Activated CD4-positive, alpha-beta memory T cell treated with anti-CD3 and anti-CD28 coated beads for 36 hours (primary cell): ENCODE data around the gene GRK5. TPM values are rescaled to one million over a fixed set of nuclear protein-coding genes. Genes with fewer than 3 reads are reported as not detected.

Experiments
- CTCF ChIA-PET: fragments of 350-600 bp; sonication (Branson Sonifier 250); formaldehyde crosslinking; loops from one replicate; lab custom pipeline; 2021; ENCODE audit warnings: antibody characterized with exemption, inconsistent platforms; lab: Charles Lee
- POLR2A ChIA-PET: fragments of 350-600 bp; sonication (Branson Sonifier 250); formaldehyde crosslinking; loops from one replicate; lab custom pipeline; 2021; ENCODE audit warnings: antibody characterized with exemption; lab: Charles Lee
- DNase-seq: peaks from one replicate; pipeline ENCODE4 v3.0.0-alpha.2; 2020
- H3K27ac Mint-ChIP-seq: one replicate; pipeline ENCODE4 v1.8.0; 2021; ENCODE audit warnings: mixed read lengths
- H3K27me3 Mint-ChIP-seq: one replicate; pipeline ENCODE4 v1.8.0; 2021; ENCODE audit warnings: mixed read lengths
- H3K36me3 Mint-ChIP-seq: one replicate; pipeline ENCODE4 v1.8.0; 2021; ENCODE audit warnings: mixed read lengths
- H3K4me1 Mint-ChIP-seq: one replicate; pipeline ENCODE4 v1.8.0; 2021; ENCODE audit warnings: low read depth, mixed read lengths
- H3K4me3 Mint-ChIP-seq: one replicate; pipeline ENCODE4 v1.8.0; 2021; ENCODE audit warnings: mild to moderate bottlenecking, mixed read lengths
- H3K9me3 Mint-ChIP-seq: one replicate; pipeline ENCODE4 v1.8.0; 2021; ENCODE audit warnings: mixed read lengths
- intact Hi-C: fragments of 100-400 bp; cut with micrococcal nuclease; formaldehyde crosslinking; loops from one replicate; pipeline ENCODE4 v1.15.1; 2023
- total RNA-seq, 2 experiments: library from RNA; stranded (reverse); gene quantifications; one replicate each; pipeline ENCODE4 v1.2.3, GENCODE V29; 2021

The GRK5 gene
- total RNA-seq, 2 experiments from 2014 or later, result 22.7 to 23.0 TPM

DNA sequence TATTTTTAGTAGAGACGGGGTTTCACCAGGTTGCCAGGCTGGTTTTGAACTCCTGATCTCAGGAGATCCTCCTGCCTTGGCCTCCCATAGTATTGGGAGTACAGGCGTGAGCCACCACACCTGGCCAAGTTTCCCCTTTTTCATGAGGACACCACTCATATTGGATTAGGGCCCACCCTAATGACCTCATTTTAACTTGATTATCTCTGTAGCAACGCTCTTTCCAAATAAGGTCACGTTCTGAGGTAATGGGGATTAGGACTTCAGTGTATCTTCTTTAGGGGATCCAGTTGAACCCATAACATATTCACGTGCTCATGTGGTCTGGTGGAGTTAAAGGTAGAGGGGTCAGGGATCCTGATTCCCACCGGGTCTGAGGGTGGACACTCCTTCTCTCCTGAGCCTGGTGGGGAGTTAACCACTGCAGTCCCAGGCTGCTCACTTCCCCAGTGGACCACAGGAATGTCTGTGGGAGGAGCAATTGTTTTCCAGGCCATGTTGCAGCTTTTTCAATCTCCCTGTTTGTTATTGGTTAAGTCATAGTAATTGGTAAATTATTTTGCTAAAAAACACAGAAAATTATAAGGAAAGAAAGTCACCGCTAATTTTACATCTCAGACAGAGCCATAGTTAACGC, 130.5 kb downstream of the GRK5 start:
- H3K9me3 Mint-ChIP-seq, result no peaks in the 10 kb centered on the region
- peaks cover 4% of the 10 kb centered on the region for H3K36me3 Mint-ChIP-seq
- H3K27me3 Mint-ChIP-seq, result no peaks in the 10 kb centered on the region
- H3K27ac Mint-ChIP-seq, result no peak overlapping the region
- CTCF ChIA-PET, result no interaction called here
- no peak for DNase-seq
- H3K4me3 Mint-ChIP-seq, result no peak overlapping the region
- intact Hi-C loops, result no loop called here
- peaks cover 28% of the 10 kb centered on the region for H3K4me1 Mint-ChIP-seq
- POLR2A ChIA-PET, result no interaction called here

DNA sequence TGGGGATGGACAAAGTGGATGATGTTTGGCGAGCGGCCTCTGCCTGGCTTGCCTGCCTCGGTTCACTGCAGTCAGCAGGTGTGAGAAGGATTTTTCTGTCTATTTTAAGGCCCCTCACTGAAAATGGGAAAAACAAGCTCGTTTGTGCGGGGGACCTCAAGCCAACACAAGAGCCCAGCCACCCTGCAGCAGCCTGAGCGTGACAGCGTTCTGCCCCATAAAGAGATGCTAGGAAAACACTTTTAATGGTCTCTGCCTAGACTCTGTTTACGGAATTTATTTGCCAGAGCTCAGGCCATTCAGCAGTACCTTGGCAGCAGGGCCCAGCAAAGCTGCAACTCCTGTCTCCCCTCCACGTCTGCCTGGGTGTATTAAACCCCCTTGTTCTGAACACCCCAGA, 131.7 kb downstream of the GRK5 start:
- H3K9me3 Mint-ChIP-seq, result no peaks in the 10 kb centered on the region
- intact Hi-C loops, result no loop called here
- H3K27ac Mint-ChIP-seq, result no peak overlapping the region
- H3K36me3 Mint-ChIP-seq, result peaks cover 1% of the 10 kb centered on the region
- POLR2A ChIA-PET, result no interaction called here
- H3K4me1 Mint-ChIP-seq, result peaks cover 24% of the 10 kb centered on the region
- H3K4me3 Mint-ChIP-seq, result no peak overlapping the region
- H3K27me3 Mint-ChIP-seq, result no peaks in the 10 kb centered on the region
- CTCF ChIA-PET, result interaction anchor here (0.8 kb wide), 2 partner anchors 10 to 133 kb away, joined by 3 read pairs; no protein-coding TSS in a partner anchor
- DNase-seq, result no peak

DNA sequence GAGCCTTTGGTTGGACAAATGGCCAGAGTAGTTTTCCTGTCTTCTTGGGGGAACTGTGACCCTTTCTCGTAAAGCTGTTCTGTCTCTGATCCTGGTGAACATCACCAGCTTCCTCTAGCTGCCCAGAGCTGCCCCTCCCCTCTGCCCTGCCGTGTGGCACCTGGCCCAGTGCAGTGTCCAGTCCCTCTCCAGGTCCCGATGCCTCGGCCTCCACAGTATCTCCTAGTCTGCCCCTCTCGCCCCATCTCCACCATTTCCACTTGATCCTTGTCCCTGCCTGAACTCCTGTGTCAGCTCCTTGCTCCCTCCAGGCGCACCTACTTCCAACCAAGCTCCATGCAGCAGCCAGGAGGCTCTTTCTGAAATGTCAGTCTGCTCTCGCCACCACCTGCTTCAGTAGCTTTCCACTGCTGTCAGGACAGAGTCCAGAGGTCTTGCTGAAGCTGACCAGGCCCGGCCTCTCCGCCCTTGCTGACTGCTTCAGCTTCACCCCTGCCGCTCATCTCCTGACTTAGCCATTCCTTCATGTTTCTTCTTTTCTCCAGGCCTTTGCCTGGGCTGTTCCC, 133.6 kb downstream of the GRK5 start:
- H3K27me3 Mint-ChIP-seq, result no peaks in the 10 kb centered on the region
- intact Hi-C loops, result no loop called here
- no peak overlapping the region for H3K27ac Mint-ChIP-seq
- peaks cover 29% of the 10 kb centered on the region for H3K4me1 Mint-ChIP-seq
- POLR2A ChIA-PET, result no interaction called here
- peaks cover 1% of the 10 kb centered on the region for H3K36me3 Mint-ChIP-seq
- no peaks in the 10 kb centered on the region for H3K9me3 Mint-ChIP-seq
- CTCF ChIA-PET, result no interaction called here
- DNase-seq, result no peak
- H3K4me3 Mint-ChIP-seq, result no peak overlapping the region

DNA sequence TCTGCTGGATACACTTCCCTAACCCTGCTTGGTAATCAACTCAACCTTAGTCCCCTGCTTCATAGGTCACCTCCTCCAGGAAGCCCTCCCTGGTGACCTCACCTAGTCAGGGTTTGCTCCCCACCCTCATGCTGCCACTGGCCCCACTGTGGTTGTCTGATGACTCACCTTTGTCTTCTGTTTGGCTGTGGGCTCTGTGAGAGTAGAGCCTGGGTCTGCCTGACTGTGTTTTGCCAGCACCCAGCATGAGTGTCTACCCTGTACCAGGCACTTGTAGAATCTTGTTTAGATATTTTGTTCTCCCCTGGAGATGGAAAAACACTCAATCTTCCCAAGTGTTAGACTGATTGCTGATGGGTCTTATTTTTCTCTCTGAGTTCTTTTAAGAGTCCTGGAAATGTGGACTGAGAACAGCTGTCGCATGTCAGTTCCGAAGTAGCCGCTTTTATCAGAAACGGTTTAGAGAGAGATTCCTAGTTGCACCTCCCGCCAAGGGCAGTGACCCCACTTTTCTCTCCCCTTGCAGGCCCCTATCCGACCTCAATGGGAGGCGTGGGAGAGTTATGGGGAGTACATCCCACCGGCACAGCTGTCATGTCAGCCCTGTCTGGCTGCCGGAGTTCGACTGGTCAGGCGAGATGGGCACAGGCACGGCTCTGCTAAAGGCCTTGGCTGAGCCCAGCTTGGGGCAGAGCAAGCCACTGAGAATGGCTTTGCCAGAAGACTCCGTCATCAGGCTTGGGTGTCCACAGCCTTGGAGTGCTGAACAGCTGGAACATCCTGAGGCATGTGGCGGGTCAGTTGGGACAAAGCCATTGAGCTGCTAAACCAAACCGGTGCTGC, 134.3 kb downstream of the GRK5 start:
- Mint-ChIP-seq H3K27ac (no peak overlapping the region), H3K36me3 (peaks cover 1% of the 10 kb centered on the region), H3K27me3 (no peaks in the 10 kb centered on the region), H3K4me1 (peaks cover 29% of the 10 kb centered on the region), H3K9me3 (no peaks in the 10 kb centered on the region), H3K4me3 (no peak overlapping the region)
- POLR2A ChIA-PET, result no interaction called here
- DNase-seq, result peak; percentile 71
- intact Hi-C loops, result no loop called here
- CTCF ChIA-PET, result interaction anchor here (1.2 kb wide), 1 partner anchor 14 kb away, joined by 3 read pairs; no protein-coding TSS in a partner anchor

DNA sequence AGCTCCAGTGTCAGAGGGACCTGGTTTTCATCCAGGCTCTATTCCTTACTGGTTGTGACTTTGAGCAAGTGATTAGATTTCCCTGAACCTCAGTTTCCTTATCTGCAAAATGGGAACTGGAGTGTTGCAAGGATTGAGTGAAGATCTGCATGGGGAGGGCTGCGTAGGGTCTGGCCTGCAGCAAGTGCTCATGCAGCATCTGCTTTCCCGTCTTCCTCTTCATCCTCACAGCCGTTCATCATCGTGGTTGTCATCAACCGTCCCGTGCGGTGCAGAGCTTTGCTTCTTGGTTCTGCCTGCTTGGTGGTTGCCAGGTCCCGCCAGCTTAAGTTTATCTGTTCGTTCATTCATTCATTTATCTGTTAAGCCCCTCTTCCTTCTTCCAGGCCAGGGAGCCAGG, 135.0 kb downstream of the GRK5 start:
- Mint-ChIP-seq H3K27me3 (no peaks in the 10 kb centered on the region), H3K27ac (no peak overlapping the region), H3K36me3 (peaks cover 4% of the 10 kb centered on the region), H3K4me1 (peaks cover 29% of the 10 kb centered on the region), H3K4me3 (no peak overlapping the region), H3K9me3 (no peaks in the 10 kb centered on the region)
- CTCF ChIA-PET, result interaction anchor here (1.2 kb wide), 1 partner anchor 14 kb away, joined by 3 read pairs; no protein-coding TSS in a partner anchor
- DNase-seq, result no peak
- POLR2A ChIA-PET, result no interaction called here
- intact Hi-C loops, result no loop called here

DNA sequence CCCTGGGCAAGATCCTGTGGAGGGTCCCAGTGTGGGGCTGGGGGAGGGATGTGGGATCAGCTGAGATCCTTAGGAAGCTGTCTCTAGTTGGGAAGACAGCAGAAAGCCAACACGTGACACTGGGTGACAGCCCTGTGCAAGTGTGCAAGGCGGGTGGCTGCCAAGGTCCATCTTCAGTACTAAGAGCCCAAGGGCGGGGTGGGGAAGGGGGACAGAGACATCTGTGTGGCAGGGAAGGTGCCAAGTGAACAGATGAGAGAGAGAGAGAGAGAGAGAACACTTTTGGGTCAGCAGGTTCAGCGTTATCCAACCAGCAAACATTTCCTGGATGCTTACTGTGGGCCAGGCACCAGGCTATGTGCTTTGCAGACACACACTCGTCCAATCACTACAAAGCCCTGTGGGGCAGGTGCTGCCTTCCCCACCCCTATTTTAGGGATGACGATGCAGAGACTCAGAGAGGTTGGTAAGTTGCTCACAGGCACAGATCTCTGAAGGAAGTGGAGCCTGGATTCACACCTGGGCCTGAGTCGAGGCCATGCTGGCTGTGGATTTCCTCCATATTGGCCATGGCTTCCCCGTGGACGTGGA, 135.7 kb downstream of the GRK5 start:
- Mint-ChIP-seq H3K9me3 (no peaks in the 10 kb centered on the region), H3K4me3 (no peak overlapping the region), H3K36me3 (peaks cover 8% of the 10 kb centered on the region), H3K27ac (no peak overlapping the region), H3K27me3 (no peaks in the 10 kb centered on the region), H3K4me1 (peaks cover 29% of the 10 kb centered on the region)
- ChIA-PET CTCF (interaction anchor here (1.2 kb wide), 1 partner anchor 13 kb away, joined by 3 read pairs; no protein-coding TSS in a partner anchor), POLR2A (no interaction called here)
- intact Hi-C loops, result no loop called here
- DNase-seq, result no peak

DNA sequence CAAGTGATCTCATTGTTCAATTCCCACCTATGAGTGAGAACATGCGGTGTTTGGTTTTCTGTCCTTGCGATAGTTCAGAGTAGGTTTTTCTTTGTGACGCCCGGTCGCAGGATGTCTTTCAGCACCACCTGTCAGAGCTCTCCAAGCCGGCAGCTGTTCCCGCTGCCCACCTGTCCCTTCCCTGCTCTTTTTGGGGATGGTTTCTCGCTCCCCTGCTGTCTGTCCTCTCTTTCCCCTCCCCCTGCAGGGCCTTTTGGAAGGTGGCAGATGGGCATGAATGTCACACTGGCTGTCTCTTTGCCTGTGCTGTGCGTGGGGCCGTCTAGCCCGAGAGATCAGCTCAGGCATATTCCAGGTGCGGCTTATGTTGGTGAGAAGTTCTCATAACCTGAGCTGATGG, 137.0 kb downstream of the GRK5 start:
- no peak overlapping the region for H3K4me3 Mint-ChIP-seq
- H3K4me1 Mint-ChIP-seq, result peaks cover 29% of the 10 kb centered on the region
- intact Hi-C loops, result no loop called here
- no peaks in the 10 kb centered on the region for H3K27me3 Mint-ChIP-seq
- no peaks in the 10 kb centered on the region for H3K9me3 Mint-ChIP-seq
- DNase-seq, result no peak
- CTCF ChIA-PET, result no interaction called here
- peaks cover 14% of the 10 kb centered on the region for H3K36me3 Mint-ChIP-seq
- POLR2A ChIA-PET, result no interaction called here
- no peak overlapping the region for H3K27ac Mint-ChIP-seq

DNA sequence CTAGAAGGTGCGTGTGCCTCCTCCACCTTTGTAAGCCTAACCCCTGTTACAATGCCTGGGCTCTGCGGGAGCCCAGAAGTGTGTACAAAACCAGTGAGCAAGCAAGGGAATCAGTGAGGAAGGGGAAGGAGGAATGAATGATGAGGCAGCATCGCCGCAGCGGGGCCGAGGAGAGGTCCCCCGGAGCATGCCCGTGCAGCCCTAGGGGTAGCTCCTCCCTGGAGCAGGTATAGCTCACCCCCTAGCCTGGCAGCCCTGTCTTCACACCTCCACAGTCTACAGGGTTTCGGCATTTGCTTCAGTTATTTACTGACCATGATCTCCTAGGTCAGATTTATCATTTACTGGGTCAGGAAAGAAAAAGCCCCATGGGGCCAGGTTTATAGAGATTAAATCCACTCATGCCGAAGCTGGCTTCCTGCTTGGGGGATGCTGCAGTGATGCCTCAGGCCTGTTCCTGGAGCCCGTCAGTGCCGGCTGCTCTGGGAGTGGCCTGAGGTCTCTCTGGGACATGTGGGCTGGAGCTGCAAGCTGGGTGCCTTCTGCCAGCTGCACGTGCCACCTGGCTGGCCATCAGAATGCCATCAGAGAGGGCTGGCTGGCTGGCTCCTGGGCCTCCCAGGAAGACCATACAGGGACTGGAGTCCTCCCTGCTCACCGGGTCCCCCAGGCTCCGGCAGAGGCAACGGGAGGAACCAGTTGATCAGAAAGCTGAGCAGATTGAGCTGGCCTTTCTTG, 138.9 kb downstream of the GRK5 start:
- POLR2A ChIA-PET, result no interaction called here
- no peaks in the 10 kb centered on the region for H3K27me3 Mint-ChIP-seq
- CTCF ChIA-PET, result no interaction called here
- peaks cover 23% of the 10 kb centered on the region for H3K4me1 Mint-ChIP-seq
- no peak for DNase-seq
- H3K27ac Mint-ChIP-seq, result no peak overlapping the region
- H3K36me3 Mint-ChIP-seq, result peaks cover 30% of the 10 kb centered on the region
- intact Hi-C loops, result no loop called here
- peaks cover 9% of the 10 kb centered on the region for H3K9me3 Mint-ChIP-seq
- no peak overlapping the region for H3K4me3 Mint-ChIP-seq

DNA sequence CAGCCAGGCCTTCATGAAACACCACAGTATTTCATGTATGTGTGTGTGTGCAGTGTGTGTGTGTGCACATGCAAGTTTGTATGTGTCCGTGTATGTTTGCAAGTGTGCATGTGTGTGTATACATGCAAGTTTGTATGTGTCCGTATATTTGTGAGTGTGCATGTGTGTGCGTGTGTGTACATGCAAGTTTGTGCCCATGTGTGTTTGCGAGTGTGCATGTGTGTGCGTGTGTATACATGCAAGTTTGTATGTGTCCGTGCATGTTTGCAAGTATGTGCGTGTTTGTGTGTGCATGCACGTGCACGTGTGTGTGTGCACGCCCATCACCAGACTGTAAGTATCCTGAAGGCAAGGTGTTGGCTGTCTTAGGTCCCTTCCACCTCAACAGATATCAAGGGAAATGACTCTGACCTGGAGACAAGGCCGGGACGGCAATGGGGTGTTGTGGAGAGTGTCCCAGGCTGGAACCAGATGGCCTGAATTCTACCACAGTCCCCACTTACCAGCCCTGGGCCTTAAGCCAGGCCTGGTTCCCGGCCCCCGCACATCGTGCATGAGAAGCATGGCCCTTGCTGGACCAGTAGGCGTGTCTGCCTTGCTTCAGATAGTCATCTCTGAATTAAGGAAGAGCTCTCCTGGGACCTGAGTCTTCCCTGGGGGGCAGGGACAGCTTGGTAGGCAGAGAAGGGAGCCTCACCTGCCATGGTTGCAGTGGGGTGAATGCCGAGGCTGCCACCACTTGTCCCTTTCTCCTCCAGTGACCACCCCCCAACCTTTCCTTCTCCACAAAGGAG, 140.0 kb downstream of the GRK5 start:
- peaks cover 20% of the 10 kb centered on the region for H3K9me3 Mint-ChIP-seq
- POLR2A ChIA-PET, result no interaction called here
- no peaks in the 10 kb centered on the region for H3K27me3 Mint-ChIP-seq
- peaks cover 40% of the 10 kb centered on the region for H3K36me3 Mint-ChIP-seq
- no peak overlapping the region for H3K27ac Mint-ChIP-seq
- intact Hi-C loops, result no loop called here
- peaks cover 13% of the 10 kb centered on the region for H3K4me1 Mint-ChIP-seq
- no peak overlapping the region for H3K4me3 Mint-ChIP-seq
- DNase-seq, result no peak
- CTCF ChIA-PET, result no interaction called here

DNA sequence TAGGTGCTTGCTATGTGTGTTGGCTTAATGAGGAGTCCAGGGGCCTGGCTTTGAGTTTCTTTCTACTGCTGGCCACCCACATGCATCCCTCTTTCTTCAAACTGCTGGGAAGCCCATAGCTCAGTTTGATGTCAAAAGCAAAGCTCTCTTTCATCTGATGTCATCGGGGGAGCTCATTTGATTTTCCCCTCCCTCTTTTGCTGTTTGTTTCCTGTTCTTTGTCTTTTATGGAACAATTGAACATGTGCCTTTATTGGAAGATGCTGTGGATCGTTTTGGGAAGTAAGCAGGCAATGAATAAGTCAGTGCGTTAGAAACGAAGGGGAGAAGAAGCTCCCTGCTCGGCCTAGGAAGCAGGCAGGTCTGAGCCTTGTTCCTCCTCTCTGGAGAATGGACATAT, 140.7 kb downstream of the GRK5 start:
- DNase-seq, result no peak
- POLR2A ChIA-PET, result no interaction called here
- Mint-ChIP-seq H3K27me3 (no peaks in the 10 kb centered on the region), H3K36me3 (peaks cover 46% of the 10 kb centered on the region), H3K27ac (no peak overlapping the region), H3K4me3 (no peak overlapping the region), H3K9me3 (peaks cover 23% of the 10 kb centered on the region), H3K4me1 (peaks cover 7% of the 10 kb centered on the region)
- intact Hi-C loops, result no loop called here
- CTCF ChIA-PET, result no interaction called here

DNA sequence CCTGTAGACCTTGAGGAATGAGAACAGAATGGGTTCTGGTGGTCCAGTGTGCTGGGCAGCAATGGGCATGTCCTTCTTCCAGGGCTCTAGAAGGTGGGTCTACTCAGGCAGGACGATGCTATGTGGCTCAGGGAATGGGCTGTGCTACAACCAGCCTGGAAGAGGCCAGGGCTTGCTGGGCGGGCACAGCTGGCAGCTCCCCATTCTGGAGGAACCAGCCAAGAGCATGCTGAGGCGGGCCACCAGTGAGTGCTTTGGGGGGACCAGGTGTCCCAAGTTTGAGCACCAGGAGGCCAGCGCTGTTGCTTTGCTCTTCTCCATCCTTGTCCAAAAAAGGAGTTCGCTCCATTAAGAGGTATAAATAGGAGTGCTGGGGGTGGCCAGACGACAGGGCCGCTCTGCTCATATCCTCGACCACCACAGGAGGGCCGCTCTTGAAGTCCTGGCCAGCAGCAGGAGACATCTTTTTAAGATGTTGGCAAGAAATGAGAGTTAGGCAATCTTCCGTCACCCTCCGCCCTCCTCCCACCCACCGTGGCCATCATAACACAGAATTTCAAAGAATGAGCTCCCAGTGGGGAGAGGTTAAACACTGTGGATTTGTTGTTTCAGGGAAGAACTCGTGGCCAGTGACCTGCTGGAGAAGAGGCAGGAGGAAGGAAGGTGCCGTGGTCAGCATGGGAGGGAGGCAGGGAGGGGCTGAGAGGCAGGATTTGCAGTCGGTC, 141.3 kb downstream of the GRK5 start:
- ChIA-PET CTCF (interaction anchor here (0.9 to 1.4 kb wide), 2 partner anchors 9 to 41 kb away, joined by 3 read pairs; no protein-coding TSS in a partner anchor), POLR2A (no interaction called here)
- Mint-ChIP-seq H3K4me3 (no peak overlapping the region), H3K9me3 (peaks cover 23% of the 10 kb centered on the region), H3K4me1 (peaks cover 6% of the 10 kb centered on the region), H3K27ac (no peak overlapping the region), H3K36me3 (peaks cover 46% of the 10 kb centered on the region), H3K27me3 (no peaks in the 10 kb centered on the region)
- intact Hi-C loops, result no loop called here
- no peak for DNase-seq
